Upper lobe of left lung (tissue), 6 donors: Measurements from ENCODE around the gene TSSK6. TPM values are rescaled to one million over a fixed set of nuclear protein-coding genes. Genes with fewer than 3 reads are reported as not detected.

Experiments used
- ATAC-seq, 2 donors: fragments of 200-7000 bp; cut with Tn5 transposase; one replicate each; pipeline ENCODE4 v1.9.1; 2022; ENCODE audit warnings: mild to moderate bottlenecking in 2 of 2, moderate library complexity in 2 of 2; ENCODE audit not compliant: low FRiP score in 2 of 2
- DNase-seq, 2 donors: peaks; one replicate each; pipeline ENCODE4 v3.0.0-alpha.2; 2019 to 2020
- H3K27ac ChIP-seq, 4 donors: fragments of 200-600 bp; sonication (generic); one replicate each; pipeline ENCODE4 v1.5.1; 2016 to 2019
- H3K27me3 ChIP-seq, 4 donors: fragments of 200-600 bp; sonication (generic); one replicate each; pipeline ENCODE4 v1.5.1; 2017 to 2019
- H3K36me3 ChIP-seq, 4 donors: fragments of 200-600 bp; sonication (generic); one replicate each; pipeline ENCODE4 v1.5.1; 2016 to 2019
- H3K4me1 ChIP-seq, 4 donors: fragments of 200-600 bp; sonication (generic); one replicate each; pipeline ENCODE4 v1.5.1; 2018 to 2019
- H3K4me3 ChIP-seq, 4 donors: fragments of 200-600 bp; sonication (generic); one replicate each; pipeline ENCODE4 v1.5.1; 2017 to 2019; ENCODE audit warnings: mild to moderate bottlenecking in 2 of 4, moderate library complexity in 1 of 4
- H3K9me3 ChIP-seq, 4 donors: fragments of 200-600 bp; sonication (generic); one replicate each; pipeline ENCODE4 v1.5.1; 2018 to 2019
- CTCF ChIP-seq, 6 experiments: fragments of 450-650 bp in 4 of 6; fragments of 200-600 bp in 2 of 6; sonication (generic) in 2 of 6; IDR thresholded peaks; one replicate each; pipeline ENCODE4 v1.5.1; 2016 to 2019; ENCODE audit warnings: antibody characterized with exemption in 6 of 6
- EP300 ChIP-seq, 4 donors: sonication (generic); formaldehyde crosslinking; IDR thresholded peaks; one replicate each; pipeline ENCODE4 v1.5.1; 2017; ENCODE audit warnings: antibody characterized with exemption in 4 of 4, control low read depth in 2 of 4
- POLR2A ChIP-seq, 4 donors: fragments of 450-650 bp; IDR thresholded peaks; one replicate each; pipeline ENCODE4 v1.5.1; 2016 to 2017; ENCODE audit warnings: antibody characterized with exemption in 4 of 4, mild to moderate bottlenecking in 2 of 4
- POLR2AphosphoS5 ChIP-seq, 2 donors: sonication (generic); formaldehyde crosslinking; IDR thresholded peaks; one replicate each; pipeline ENCODE4 v1.5.1; 2017; ENCODE audit warnings: antibody characterized with exemption in 2 of 2
- WGBS, 2 donors: methylation state at CpG; one replicate each; pipeline ENCODE4 v1.1.5; 2017 to 2018; 5-methylcytosine and 5-hydroxymethylcytosine counted together
- total RNA-seq, 6 donors: library from RNA; depleted of rRNA in 4 of 6; stranded (reverse); fragments of >200 nt in 4 of 6; gene quantifications; one replicate each; pipeline versions ENCODE4 v1.1.0 to v1.2.1, GENCODE V29; 2016 to 2021
- donor health status: DM: no; HTN: no; CAD: no; lungs with moderate emphysema.
- donor health status: DM: no; HTN: yes; CAD: no; lungs with severe emphysema.

The TSSK6 gene
- total RNA-seq, 6 donors from 2014 or later = 1.7 to 7.3 (median 3.1) TPM

- H3K9me3 ChIP-seq = peaks cover 9 to 16% (median 11%) of the 10 kb centered on the region in 4 donors
- H3K4me3 ChIP-seq = no peak overlapping the region
- peaks cover 7 to 36% (median 18%) of the 10 kb centered on the region in 4 donors for H3K36me3 ChIP-seq
- H3K27me3 ChIP-seq = no peaks in the 10 kb centered on the region
- H3K27ac ChIP-seq = no peak overlapping the region
- no peak for TF ChIP-seq POLR2AphosphoS5 (IDR thresholded peaks at IDR 0.05)
- no peak for TF ChIP-seq EP300 (IDR thresholded peaks at IDR 0.05)
- no peak for TF ChIP-seq POLR2A (IDR thresholded peaks at IDR 0.05)
- no peak for TF ChIP-seq CTCF (IDR thresholded peaks at IDR 0.05)
- H3K4me1 ChIP-seq = peaks cover 41 to 47% (median 42%) of the 10 kb centered on the region in 4 donors
- WGBS, 2 donors = 91 to 92% methylated on average over 11 to 12 of the region's 12 CpGs
- no peak for ATAC-seq
- no peak for DNase-seq
These were observed 49.8 kb downstream of the TSSK6 start for GRCh38 chr19:19465436-19466070.

- no peaks in the 10 kb centered on the region for H3K27me3 ChIP-seq
- 51 to 62% methylated on average over 10 to 13 of the region's 13 CpGs for WGBS, 2 donors
- ATAC-seq (no peak), DNase-seq (no peak)
- H3K36me3 ChIP-seq = peaks cover 7 to 36% (median 18%) of the 10 kb centered on the region in 4 donors
- peaks cover 9 to 16% (median 11%) of the 10 kb centered on the region in 4 donors for H3K9me3 ChIP-seq
- no peak overlapping the region for H3K4me3 ChIP-seq
- TF ChIP-seq POLR2A (IDR thresholded peaks at IDR 0.05) = no peak
- no peak for TF ChIP-seq EP300 (IDR thresholded peaks at IDR 0.05)
- TF ChIP-seq CTCF (IDR thresholded peaks at IDR 0.05) = no peak
- TF ChIP-seq POLR2AphosphoS5 (IDR thresholded peaks at IDR 0.05) = no peak
- H3K4me1 ChIP-seq = peaks cover 51 to 57% (median 53%) of the 10 kb centered on the region in 4 donors
- H3K27ac ChIP-seq = peak overlapping the region; percentile 78 to 92 (median 86)
These were observed 50.8 kb downstream of the TSSK6 start for GRCh38 chr19:19464339-19465098.

Other genes with a start within 250 kb of the TSSK6 start
- gene TM6SF2, start 242.2 kb downstream of the TSSK6 start, total RNA-seq = 1 to 10 TPM in 1 of 6 donors, under 1 TPM in 2, not detected in 3; 0.30 to 1.0 (median 0.46) TPM
- 10 to 100 TPM; 22.6 to 62.9 (median 42.6) TPM for gene SUGP1, start 195.0 kb downstream of the TSSK6 start, total RNA-seq
- 100 to 1,000 TPM in 2 of 6 donors, 10 to 100 TPM in 4; 42.3 to 166 (median 64.2) TPM for gene MAU2, start 194.7 kb downstream of the TSSK6 start, total RNA-seq
- 100 to 1,000 TPM in 2 of 6 donors, 10 to 100 TPM in 4; 60.8 to 182 (median 88.0) TPM for gene GATAD2A, start 109.9 kb downstream of the TSSK6 start, total RNA-seq
- 100 to 1,000 TPM in 3 of 6 donors, 10 to 100 TPM in 3; 24.3 to 305 (median 112) TPM for gene NDUFA13, start 677 bp upstream of the TSSK6 start, total RNA-seq
- 1 to 10 TPM in 4 of 6 donors, under 1 TPM in 2; 0.61 to 7.3 (median 4.8) TPM for gene YJEFN3, start 13.4 kb upstream of the TSSK6 start, total RNA-seq
- gene CILP2, start 22.7 kb upstream of the TSSK6 start, total RNA-seq = under 1 TPM in 2 of 6 donors, not detected in 4; 0.14 to 0.37 TPM
- 10 to 100 TPM in 2 of 6 donors, 1 to 10 TPM in 4; 2.0 to 30.4 (median 5.8) TPM for gene PBX4, start 103.1 kb upstream of the TSSK6 start, total RNA-seq
- 10 to 100 TPM; 16.4 to 51.3 (median 24.1) TPM for gene LPAR2, start 112.7 kb upstream of the TSSK6 start, total RNA-seq
- 100 to 1,000 TPM in 1 of 6 donors, 10 to 100 TPM in 5; 20.8 to 109 (median 49.1) TPM for gene GMIP, start 128.1 kb upstream of the TSSK6 start, total RNA-seq
- gene ATP13A1, start 148.1 kb upstream of the TSSK6 start, total RNA-seq = 100 to 1,000 TPM in 3 of 6 donors, 10 to 100 TPM in 3; 58.6 to 256 (median 97.4) TPM
- gene ZNF101, start 153.3 kb upstream of the TSSK6 start, total RNA-seq = 10 to 100 TPM in 4 of 6 donors, 1 to 10 TPM in 2; 3.4 to 16.1 (median 11.1) TPM
- 10 to 100 TPM in 2 of 6 donors, 1 to 10 TPM in 4; 4.7 to 13.6 (median 5.1) TPM for gene ZNF14, start 217.6 kb upstream of the TSSK6 start, total RNA-seq